NCI-H510A treated with DMSO at 0.1 percent for 48 hours (cell line): ENCODE results near the gene EMILIN3.

ENCODE experiments used
- DNase-seq: peaks from one replicate; lab custom pipeline; 2025; lab: John Stamatoyannopoulos, UW

EMILIN3 gene

DNA sequence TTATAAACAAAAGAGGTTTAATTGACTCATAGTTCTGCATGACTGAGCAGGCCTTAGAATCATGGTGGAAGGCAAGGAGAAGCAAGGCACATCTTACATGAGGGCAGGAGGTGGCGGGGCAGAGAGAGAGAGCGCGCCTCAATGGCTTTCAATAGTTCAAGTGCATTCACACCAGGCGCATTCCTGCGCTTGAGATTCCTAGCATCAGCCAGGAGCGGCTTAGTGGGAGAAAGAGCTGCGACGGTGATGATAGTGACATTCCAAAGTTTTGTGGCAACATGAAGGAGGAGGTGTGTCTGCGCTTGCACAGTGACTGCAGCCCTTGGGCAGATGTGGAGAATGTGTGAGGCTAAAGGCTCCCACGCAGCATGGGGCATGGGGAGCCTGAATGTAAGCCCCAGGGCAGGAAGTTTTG lies 25.0 kb upstream of the EMILIN3 start:
- DNase-seq, result no peak

DNA sequence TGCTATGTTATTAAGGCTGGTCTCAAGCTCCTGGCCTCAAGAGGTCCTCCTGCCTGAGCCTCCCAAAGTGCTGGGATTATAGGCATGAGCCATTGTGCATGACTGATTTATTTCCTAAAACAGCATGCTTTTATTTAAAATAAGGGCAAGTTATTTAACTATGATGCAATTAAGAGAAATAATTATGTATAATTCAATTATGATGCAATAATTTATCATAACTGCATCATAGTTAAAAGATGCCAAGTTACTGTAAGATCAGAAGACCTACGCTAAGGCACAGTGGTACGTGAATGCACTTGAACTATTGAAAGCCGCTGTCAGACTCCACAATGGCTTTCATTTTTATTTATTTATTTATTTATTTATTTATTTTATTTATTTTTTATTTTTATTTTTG lies 24.3 kb upstream of the EMILIN3 start:
- no peak for DNase-seq

DNA sequence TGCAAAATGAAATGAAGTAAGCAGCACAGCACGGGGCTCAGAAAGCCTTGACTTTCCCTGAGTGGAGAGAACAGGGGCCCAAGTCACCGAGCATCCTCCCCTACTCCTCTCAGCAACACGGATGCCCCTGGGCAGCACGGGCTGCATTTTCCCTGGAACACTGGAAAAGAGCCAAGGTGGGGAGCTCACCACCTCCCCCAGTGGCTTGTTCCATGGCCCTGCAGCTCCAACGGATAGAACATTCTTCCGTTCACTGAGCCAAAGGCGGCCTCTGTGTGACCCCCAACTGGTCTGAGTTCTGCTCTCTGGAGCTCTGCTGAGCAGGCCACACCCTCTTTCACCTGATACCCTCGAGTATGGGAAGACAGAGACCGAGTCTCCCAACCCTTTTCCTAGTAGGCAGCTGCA lies 20.8 kb upstream of the EMILIN3 start:
- no peak for DNase-seq

DNA sequence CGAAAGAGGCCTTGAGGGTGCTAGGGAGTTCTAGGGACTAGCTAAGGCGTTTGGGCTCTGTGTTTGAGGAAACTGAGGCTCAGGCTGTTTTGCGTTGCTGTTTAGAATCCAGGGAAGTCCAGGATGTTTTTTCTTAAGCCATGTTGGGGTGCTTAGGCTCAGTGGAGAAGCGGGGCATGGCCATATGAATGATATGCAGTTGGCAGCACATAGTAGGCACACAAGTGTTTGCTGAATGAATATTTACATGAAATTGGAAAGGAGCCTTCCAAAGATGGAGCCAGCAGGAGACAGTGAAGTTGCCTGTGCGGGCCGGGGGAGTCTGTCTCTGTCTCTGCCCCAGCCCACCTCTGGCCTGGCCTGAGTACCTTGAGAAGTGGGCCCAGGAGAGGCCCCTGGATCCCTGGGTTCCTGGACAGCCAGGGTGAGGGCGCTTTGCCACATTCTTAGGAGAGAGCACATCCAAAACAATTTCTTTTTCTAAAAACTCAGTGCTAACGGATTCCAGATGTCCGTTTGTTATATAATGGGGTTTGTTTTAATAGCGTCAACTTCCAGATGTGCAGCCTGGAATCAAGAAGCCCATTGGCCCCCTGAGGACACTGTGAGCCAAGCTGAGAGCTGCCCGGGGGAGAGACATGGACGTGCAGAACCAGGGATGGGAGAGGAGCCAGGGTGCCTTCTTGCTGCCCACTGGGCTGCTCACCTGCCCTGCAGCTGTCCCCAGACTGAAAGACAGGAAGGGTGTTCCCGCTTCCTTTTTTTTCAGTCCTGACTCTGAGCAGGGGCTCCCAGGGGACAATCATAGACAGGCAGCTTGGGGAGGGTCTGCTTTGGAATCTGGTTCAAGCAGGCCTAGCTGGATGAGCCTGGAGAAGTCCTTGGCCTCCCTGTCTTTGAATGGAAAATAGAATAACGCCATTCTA lies 20.1 kb upstream of the EMILIN3 start:
- no peak for DNase-seq

DNA sequence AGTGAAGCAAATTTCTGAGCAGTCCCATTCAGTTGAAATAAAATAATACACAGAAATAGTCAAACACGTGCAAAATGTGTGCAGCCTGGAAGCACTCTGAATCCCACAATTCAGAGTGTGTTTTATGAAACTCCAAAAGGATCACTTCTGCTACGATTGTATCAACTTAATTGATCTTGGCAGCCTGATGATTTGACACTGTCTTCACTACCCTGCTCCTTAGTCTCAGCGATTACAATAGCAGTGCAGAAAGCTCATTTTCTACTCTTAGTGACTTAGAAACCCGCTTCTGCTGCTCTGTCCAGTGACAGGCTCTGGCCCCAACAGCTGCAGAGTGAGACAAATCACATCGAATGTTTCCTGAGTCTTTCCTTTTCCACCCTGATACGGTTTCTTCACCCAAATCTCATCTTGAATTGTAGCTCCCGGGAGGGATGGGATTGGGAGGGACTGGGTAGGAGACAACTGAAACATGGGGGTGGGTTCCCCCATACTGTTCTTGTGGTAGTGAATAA lies 16.2 kb upstream of the EMILIN3 start:
- DNase-seq, result no peak

DNA sequence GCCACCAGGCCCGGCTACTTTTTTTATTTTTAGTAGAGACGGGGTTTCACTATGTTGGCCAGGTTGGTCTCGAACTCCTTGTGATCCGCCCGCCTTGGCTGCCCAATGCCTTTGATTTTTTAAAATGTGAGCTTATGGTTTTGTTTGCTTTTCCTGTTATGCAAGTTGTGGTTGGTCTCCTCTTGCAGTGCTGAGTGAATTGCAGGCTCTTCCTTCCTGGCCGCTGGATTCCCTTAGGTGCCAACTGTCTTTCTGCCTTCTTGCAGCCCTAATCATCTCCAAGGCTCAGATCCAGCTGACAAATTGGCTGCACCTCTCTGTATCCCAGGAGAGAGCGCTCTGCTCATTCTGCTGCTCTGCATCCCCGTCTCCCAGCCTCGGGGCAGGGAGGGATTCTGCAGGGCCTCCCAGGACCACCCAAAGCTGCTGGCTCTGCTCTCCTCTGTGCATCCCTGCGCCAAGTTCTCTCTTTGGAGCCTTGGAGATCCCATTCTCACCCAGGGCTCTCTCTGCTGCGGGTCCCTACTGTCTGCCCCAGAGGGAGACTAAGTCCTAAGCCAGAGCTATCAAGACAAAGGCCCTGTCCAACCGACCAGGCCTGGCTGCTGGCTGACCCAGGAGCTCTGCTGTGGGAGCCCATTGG lies 14.1 kb upstream of the EMILIN3 start:
- no peak for DNase-seq

DNA sequence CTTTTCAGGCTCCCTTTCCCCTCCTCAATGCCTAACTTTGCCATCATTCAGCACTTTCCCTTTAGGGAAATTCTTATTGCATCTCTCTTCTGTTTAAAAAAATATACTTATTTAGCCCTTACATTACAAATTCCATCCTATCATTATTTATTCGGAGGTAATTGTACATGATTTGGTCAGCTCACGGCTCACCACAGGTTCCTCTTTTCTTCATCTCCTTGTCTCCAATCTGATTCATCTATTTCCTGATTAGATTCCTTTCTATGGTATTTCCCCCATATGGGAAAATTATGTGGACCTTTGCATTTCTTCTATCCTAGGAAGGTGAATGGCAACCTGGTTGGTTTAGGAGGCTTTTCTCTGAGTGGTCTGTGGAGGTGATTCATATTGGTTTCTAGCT lies 12.9 kb upstream of the EMILIN3 start:
- DNase-seq, result no peak

DNA sequence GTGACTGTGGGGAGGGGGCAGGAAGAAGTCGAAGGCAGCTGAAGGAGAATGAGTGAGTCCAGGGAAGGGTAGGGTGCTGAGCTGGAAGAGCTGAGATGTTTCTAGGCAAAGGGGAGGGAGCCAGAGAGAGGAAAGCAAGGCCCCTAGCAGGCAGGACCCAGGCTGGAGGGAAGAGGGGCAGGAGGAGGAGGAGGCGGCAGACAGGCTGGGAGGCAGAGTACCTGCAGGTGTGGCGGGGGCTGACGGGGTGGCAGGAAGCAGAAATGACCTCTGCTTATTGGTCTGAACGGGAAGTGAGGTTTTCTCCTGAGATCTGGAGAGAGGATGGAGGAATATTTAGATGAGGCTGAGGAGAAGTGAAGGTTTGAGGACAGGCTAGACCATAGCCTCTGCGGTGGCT lies 10.7 kb upstream of the EMILIN3 start:
- no peak for DNase-seq

DNA sequence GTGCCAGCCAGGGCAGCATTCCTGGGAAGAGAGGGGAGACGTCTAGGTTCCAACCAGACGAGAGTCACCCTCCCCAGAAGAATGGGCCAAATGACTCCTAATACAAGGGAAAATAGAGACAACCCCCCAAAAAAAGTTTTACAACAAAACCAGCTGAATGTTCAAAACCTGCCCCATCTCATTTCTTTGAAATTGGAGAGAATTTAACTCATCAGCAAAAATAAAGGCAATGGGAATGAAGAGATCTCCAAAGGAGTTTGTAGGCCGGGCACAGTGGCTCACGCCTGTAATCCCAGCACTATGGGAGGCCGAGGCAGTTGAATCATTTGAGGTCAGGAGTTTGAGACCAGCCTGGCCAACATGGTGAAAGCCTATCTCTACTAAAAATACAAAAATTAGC lies 9.7 kb upstream of the EMILIN3 start:
- DNase-seq, result no peak

DNA sequence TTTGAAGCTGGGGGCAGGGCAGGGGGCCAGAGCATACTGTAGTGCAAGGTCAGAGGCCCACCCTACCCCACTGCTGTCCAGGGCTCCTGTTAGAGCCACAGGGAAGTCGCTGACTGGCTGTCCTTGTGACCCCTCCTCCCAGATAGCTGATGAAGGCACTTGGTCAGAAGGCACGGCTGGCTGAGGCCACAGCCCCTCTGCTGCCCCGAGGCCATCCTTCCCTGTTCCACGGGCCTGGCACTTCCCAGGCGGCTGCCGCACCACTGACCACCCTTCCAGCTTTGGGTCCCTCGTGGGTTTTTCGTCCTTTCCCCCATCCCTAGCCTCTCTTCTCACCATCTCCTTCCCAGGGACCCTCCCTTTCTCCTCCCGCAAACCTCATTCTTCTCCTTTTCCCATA lies 9.2 kb upstream of the EMILIN3 start:
- no peak for DNase-seq

DNA sequence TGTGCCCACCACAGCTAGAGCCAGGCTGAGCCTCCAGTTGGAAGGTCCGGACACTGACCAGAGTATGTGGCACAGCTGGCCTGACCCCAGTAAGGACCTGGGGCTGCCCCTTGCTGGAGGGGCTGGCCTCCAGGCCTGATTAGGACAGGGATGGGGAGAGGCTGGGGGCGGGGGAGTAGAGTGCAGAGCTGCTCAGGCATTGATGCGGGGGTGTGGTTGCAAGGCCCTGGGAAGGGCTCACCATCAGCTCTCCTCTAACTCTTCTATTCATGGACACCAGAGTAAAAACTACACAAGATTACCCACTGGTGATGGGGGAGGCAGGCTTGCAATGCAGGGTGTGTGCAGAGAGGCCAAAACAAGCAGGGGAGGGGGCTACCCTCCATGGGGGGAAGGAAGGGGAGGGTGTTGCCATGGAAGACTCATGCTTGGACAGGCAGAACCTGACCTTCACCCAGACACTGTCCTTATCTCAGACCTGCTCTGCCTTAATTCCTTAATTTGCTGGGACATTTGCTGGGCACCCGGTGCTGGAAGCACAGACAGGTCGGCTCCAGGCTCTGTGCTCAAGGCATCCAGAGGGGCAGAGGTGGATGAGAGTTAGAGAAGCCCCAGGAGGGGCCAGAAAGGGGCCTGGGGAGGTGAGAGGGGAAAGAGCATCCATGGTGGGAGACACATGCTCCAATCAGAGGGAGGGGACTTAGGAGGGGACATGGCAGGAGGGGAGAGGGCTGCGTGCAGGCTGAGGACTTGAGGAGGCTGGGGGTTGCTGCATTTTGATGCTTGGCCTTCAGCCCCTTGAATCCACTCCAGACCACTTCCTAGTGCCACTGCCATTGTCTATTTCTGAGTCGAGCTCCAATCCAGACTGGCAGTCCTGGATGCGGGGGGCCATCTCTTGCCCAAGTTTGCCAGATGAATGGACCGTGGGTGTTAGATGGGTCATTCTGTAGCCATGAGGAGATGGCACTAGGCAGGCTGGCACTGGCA lies 7.6 kb upstream of the EMILIN3 start:
- no peak for DNase-seq

DNA sequence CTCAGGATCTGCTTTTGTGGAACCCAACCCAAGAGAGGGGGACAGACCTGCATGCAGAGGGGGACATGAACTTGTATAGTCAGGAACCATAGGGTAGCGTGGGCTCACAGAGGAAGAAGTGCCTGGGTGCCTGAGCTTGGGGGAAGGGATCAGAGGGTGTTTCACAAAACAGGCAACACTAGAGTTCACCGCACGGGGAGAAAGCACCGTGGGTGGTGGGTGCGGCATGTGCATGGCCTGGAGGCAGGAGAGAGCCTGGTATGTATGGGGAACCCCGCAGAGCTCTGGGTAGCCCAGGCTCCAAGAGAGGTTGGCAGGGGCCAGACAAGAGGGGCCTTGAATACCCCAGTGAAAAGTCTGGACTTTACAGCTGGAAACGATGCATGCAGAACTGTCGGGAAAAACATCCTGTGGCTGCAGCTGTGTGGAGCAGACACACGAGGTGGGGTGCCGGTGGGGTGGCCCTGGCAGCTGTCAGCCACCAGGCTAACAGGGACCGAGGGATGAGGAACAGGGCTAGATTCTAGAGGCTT lies 6.7 kb upstream of the EMILIN3 start:
- no peak for DNase-seq

DNA sequence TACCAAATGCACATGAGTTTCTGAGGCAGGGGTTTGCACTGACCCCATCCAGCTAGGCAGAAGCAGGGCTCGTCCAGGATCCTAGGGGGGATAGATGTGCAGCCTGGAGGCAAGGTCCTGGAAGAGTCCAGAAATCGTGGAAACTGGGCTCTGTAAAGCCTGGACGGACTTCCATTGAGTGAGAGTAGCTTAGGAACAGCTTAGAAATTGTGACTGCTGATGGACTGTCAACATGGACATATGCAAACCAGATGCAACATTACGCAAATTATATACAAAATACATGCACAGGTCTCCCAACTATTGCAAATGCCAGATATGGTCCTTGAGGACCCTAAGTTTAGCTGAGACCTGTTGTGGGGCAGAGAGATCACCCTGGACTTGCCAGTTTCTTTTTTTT lies 4.8 kb upstream of the EMILIN3 start:
- DNase-seq, result no peak

DNA sequence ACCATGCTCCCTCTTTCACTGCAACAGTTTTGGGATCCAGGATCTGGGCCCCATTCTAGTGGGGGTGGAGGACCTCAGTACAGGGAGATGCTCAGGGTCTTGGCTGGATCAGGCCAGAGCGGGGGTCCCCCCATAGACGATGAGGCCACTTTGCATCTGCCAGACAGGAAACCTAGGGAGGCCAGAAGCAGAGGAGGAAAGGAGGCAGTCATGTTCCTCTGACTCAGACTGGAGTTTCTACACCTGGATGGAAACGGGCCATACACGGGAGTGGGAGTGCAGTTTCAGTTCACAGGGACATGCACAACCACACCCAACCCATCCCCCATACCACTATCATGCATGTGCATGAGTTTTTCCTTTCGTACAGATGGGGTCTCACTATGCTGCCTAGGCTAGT lies 3.6 kb upstream of the EMILIN3 start:
- no peak for DNase-seq

DNA sequence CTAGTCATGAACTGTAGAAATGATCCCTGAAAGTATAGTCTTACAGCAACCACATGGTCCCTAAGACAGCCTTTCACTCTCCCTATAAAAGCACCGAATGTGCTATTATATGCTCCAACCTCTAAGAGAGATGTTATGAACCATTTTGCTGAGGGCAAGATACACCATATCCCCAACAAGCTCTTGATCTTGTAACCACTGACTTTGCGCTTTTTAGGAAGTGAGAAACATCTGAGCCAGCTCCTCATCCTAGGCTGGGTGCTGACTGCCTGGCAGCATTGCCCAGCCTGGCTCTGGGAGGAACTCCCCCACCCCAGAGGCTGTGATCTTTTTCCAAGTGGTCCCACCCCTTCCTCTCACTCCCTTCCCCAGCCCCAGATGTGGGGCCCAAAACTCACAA lies 3.1 kb upstream of the EMILIN3 start:
- no peak for DNase-seq

DNA sequence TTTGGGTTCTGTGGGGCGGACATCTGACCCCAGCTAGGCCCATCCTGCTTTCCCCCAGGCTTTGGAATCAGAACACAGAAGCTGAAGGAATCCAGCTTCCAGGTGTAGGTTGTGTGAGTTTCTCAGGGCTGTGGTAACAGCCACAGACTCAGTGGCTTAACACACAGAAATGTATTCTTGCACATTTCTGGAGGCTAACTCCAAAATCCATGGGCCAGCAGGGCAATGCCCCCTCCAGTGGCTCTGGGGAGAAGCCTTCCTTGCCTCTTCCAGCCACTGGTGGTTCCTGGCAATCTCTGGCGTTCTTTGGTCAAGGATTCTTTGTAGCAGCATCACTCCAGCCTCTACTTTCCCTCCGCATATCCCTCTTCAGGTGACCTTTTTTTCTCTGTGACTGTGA lies 1.3 kb upstream of the EMILIN3 start:
- no peak for DNase-seq

DNA sequence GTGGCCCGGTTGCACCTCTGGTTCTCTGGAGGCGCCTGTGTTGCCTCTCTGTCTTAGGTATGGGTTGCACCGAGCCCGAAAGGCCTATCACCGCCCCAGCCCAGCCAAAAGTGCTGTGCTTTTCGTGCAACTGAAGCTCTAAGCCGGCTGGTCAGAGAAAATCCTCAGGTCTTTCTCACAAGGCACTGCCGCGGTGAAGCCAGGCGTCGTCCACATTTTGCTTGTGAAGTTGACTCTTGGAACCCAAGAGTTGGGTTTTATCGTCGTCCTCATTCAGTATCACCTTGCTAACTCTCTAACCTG lies 726 bp upstream of the EMILIN3 start:
- DNase-seq, result no peak

DNA sequence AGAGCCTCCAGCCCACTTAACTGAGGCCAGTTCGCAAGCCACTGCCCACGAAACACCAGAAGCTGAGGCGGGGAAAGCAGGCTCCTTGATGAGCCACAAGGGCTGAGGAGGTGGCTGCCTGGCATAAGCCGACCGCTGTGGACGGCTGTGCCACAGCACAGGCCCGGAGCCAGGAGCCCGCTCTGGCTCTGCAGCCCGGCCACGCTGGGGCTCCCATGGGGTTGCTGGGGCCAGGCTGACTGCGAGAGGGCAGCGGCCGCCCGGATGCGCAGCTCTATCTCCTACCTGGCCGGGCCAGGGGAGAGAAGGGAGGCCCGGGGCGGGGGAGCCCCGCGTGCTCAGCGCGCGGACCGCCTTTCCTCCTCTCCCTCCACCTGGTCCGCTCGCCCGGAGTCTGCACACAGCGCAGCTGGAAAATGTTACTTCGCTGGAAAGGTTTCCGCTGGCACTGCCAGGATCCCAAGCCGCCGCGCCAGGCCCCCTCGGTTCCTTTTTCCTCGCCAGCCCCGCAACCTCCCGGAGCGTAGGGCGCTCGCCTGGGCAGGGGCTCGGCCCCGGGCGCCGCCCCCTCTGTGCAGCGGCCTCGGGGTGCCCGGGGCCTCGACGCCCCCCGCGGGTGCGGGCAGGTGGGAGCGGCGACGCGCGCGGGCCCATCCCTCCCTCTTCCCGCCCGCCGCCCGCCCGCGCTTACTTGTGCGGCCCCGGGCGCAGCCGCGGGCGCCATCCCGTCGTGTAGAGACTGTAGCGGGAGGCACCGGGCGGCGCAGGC lies 657 bp downstream of the EMILIN3 start:
- no peak for DNase-seq

DNA sequence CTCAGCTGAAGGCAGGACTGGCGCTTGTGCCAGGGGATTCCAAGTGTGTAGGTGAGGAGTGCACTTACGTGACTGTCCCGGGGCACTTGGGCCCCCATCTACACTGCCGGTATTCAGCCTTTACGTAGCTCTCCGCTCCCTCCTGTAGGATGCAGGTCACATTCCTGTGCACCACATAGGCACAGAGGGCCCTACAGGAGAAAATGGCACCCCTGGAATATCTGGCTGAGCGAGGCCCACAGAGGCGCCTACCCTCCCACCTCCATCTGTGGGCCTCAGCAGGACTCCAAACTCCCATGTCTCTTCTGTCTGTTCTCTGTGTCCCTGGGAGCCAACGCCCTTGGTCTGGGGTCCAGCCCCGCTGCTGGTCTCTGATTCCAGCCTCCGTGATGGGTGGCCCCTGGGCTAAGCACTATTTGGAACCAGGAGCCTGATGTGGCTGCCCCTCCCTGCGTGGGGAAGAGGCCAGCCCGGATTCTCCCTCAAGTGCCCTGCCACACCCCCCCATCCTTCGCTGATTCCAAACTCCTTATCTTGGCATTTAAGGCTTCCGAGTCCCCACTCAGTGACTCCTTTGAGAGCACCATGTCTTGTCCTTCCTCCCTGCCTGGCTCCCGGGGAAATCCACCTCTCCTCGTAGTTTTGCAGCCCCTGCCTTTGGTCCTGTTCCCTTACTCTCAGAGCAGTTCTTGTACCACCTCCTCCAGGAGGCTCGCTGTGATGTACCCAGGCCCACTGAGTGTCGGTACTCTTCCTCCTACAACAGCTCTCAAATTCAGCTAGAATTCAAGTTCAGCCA lies 1.5 kb downstream of the EMILIN3 start:
- DNase-seq, result no peak

DNA sequence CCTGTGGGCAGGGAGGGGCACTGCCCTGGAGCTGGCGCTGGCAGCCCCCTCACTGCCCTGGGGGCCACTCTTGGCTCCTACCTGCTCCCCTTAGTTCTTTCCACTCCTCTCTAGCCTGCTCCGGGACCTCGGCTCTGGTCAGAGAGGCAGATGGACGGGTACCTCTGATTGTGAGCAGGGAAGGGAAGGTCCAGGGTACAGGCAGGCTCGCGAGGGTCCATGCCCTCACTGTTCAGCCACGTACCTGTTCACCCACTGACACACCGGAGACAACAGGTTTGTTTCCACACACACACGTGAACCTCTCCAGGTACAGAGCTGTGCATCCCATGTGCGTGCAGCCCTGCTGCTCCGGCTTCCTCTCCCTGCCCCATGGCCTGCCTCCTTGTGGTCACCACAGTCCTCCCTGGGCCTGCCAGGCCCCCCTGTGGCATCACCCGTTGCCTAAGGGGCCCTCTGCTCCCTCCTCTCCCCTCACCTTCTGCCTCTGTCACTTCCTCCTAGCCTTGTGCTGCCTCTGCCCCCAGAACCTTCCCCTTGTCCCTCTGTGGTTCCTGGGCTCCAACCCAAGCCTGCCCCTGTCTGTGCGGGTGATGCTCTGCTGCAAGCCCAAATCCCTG lies 2.3 kb downstream of the EMILIN3 start:
- no peak for DNase-seq
